Testis (tissue), 3 donors: Measurements from ENCODE around the gene LRRC53. TPM values are rescaled to one million over a fixed set of nuclear protein-coding genes. Genes with fewer than 3 reads are reported as not detected.

Source experiments
- DNase-seq: peaks from one replicate; pipeline ENCODE4 v3.0.0-alpha.2; 2019
- H3K27ac ChIP-seq, 2 donors: fragments of 200-600 bp; sonication (generic); one replicate each; pipeline ENCODE4 v1.5.1; 2019
- H3K27me3 ChIP-seq: fragments of 200-600 bp; sonication (generic); one replicate; pipeline ENCODE4 v1.5.1; 2019
- H3K36me3 ChIP-seq: fragments of 200-600 bp; sonication (generic); one replicate; pipeline ENCODE4 v1.5.1; 2017; ENCODE audit warnings: low read depth; ENCODE audit errors: missing control alignments
- H3K4me1 ChIP-seq: fragments of 200-600 bp; sonication (generic); one replicate; pipeline ENCODE4 v1.5.1; 2019
- H3K4me3 ChIP-seq, 2 donors: fragments of 200-600 bp; sonication (generic); one replicate each; pipeline ENCODE4 v1.5.1; 2017 to 2019
- H3K9me3 ChIP-seq: fragments of 200-600 bp; sonication (generic); one replicate; pipeline ENCODE4 v1.5.1; 2017
- CTCF ChIP-seq, 3 experiments: fragments of 450-650 bp in 2 of 3; fragments of 200-600 bp in 1 of 3; sonication (generic) in 1 of 3; IDR thresholded peaks; one replicate each; pipeline ENCODE4 v1.5.1; 2016 to 2019; ENCODE audit warnings: antibody characterized with exemption in 3 of 3, mild to moderate bottlenecking in 2 of 3, moderate library complexity in 1 of 3
- POLR2A ChIP-seq: fragments of 450-650 bp; IDR thresholded peaks from one replicate; pipeline ENCODE4 v1.6.1; 2017; ENCODE audit warnings: antibody characterized with exemption, mild to moderate bottlenecking, moderate library complexity
- WGBS, 2 donors: methylation state at CpG; one replicate each; pipeline ENCODE4 v1.1.5; 2018; 5-methylcytosine and 5-hydroxymethylcytosine counted together
- intact Hi-C: fragments of 100-400 bp; cut with DNase I; formaldehyde crosslinking; loops from one replicate; pipeline ENCODE4 v1.15.1; 2023; ENCODE audit warnings: low total_unique reads
- polyA plus RNA-seq: library from polyadenylated mRNA; stranded (reverse); fragments of 350-450 nt; fragmentation: Illumina TruSeq; extraction: RNeasy Lipid Tissue Mini Kit (QIAGEN cat#74804); gene quantifications from one replicate; pipeline ENCODE4 v1.2.3, GENCODE V29; 2014; ENCODE audit warnings: low read depth, low replicate concordance; ENCODE audit not compliant: insufficient read depth
- total RNA-seq, 2 donors: library from RNA; depleted of rRNA; stranded (reverse); fragments of >200 nt; gene quantifications; one replicate each; pipeline ENCODE4 v1.2.3, GENCODE V29; 2016

Gene LRRC53
- total and polyA plus RNA-seq, 3 donors from 2014 or later = 0.08 TPM; not detected in 2

DNA sequence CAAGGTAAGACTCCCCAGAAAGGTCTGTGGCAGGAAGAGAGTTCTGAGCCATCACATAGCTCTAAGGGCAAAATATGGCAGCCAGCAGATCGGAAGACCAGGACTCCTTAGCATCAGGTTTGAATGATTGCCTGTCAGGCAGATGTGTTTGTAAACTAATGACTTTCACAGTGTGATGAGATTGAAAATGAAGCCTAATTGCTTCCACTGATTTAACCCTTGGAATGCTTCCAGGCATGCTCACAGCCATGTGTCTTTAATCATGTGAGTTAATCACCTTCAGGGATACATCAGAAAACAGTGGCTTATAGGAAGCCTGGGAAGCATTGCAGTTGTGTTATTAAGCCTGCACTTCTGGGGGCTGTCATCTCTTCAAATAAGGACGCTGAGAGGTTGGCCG is 82.8 kb downstream of the LRRC53 start:
- TF ChIP-seq CTCF (IDR thresholded peaks at IDR 0.05) (no peak), POLR2A (no peak)
- Histone ChIP-seq H3K4me1 (peaks cover 7% of the 10 kb centered on the region), H3K4me3 (no peak overlapping the region), H3K9me3 (no peaks in the 10 kb centered on the region), H3K27ac (no peak overlapping the region), H3K27me3 (no peaks in the 10 kb centered on the region), H3K36me3 (no peaks in the 10 kb centered on the region)
- DNase-seq = no peak
- WGBS, 2 donors = 74 to 82% methylated on average over 3 of the region's 3 CpGs
- intact Hi-C loops = no loop called here

GRCh38 chr1:74427681-74428080 is 84.7 kb downstream of the LRRC53 start:
- peaks cover 7% of the 10 kb centered on the region for H3K4me1 ChIP-seq
- no peak overlapping the region for H3K27ac ChIP-seq
- DNase-seq = no peak
- no peaks in the 10 kb centered on the region for H3K27me3 ChIP-seq
- TF ChIP-seq CTCF (IDR thresholded peaks at IDR 0.05) (no peak), POLR2A (no peak)
- H3K36me3 ChIP-seq = no peaks in the 10 kb centered on the region
- no peak overlapping the region for H3K4me3 ChIP-seq
- intact Hi-C loops = no loop called here
- WGBS, 2 donors = 92 to 93% methylated on average over 1 of the region's 1 CpG
- no peaks in the 10 kb centered on the region for H3K9me3 ChIP-seq

DNA sequence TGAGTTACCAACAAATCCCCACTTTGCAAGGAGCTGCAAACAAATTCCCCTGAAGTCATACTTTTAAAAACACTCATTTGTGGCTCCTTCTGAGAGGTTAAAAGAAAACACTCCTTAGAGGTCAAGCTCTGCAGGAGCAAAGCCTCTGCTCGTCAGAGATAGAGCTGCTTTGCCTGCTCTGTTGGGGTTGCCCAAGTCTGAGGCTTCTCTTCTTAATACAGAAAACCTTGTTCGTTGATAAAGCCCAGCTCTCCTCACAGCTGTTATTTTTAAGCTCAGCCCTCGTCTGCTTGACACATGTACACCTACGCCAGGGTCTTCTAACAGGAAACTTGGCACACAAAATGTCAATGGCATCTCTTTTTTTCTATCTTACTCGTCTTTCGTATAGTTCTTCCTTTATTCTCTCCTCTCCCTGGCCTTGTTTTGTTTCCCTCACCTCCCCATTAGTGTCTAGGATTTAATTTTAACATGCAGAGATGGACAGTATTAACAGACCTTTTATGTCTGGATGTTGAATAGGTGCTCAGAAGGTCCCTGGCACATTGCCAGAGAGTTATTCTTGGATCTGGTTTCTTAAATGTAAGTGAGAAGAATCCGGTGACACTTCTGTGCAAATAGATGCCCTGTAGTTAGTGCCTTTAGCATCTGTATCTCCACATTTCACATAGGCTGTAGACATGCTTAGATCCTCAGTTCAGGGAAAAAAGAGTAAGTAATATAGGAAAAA is 86.0 kb downstream of the LRRC53 start:
- H3K36me3 ChIP-seq = no peaks in the 10 kb centered on the region
- H3K9me3 ChIP-seq = no peaks in the 10 kb centered on the region
- no peak overlapping the region for H3K27ac ChIP-seq
- intact Hi-C loops = no loop called here
- H3K4me3 ChIP-seq = no peak overlapping the region
- 38 to 55% methylated on average over 7 of the region's 7 CpGs for WGBS, 2 donors
- no peak for DNase-seq
- no peaks in the 10 kb centered on the region for H3K27me3 ChIP-seq
- TF ChIP-seq POLR2A (no peak), CTCF (IDR thresholded peaks at IDR 0.05) (no peak)
- H3K4me1 ChIP-seq = peaks cover 7% of the 10 kb centered on the region

- no peak overlapping the region for H3K4me3 ChIP-seq
- H3K27me3 ChIP-seq = no peaks in the 10 kb centered on the region
- DNase-seq = no peak
- H3K4me1 ChIP-seq = peaks cover 7% of the 10 kb centered on the region
- 59 to 67% methylated on average over 6 of the region's 6 CpGs for WGBS, 2 donors
- intact Hi-C loops = no loop called here
- no peaks in the 10 kb centered on the region for H3K36me3 ChIP-seq
- no peaks in the 10 kb centered on the region for H3K9me3 ChIP-seq
- no peak for TF ChIP-seq POLR2A
- TF ChIP-seq CTCF (IDR thresholded peaks at IDR 0.05) = no peak
- H3K27ac ChIP-seq = no peak overlapping the region
Measured at GRCh38 chr1:74425676-74426075, 86.7 kb downstream of the LRRC53 start.

GRCh38 chr1:74423471-74423870 is 88.9 kb downstream of the LRRC53 start:
- peaks cover 7% of the 10 kb centered on the region for H3K4me1 ChIP-seq
- no peak overlapping the region for H3K4me3 ChIP-seq
- 87 to 94% methylated on average over 2 of the region's 2 CpGs for WGBS, 2 donors
- H3K27me3 ChIP-seq = no peaks in the 10 kb centered on the region
- H3K9me3 ChIP-seq = no peaks in the 10 kb centered on the region
- DNase-seq = no peak
- TF ChIP-seq CTCF (IDR thresholded peaks at IDR 0.05) (no peak), POLR2A (no peak)
- intact Hi-C loops = no loop called here
- H3K27ac ChIP-seq = no peak overlapping the region
- H3K36me3 ChIP-seq = no peaks in the 10 kb centered on the region
